Heart left ventricle (tissue), 16 donors: ENCODE data around the gene SIL1. TPM values are rescaled to one million over a fixed set of nuclear protein-coding genes. Genes with fewer than 3 reads are reported as not detected.
A peak's percentile ranks its signal among the peaks of the same experiment; 100 is the strongest.

Source experiments
- ATAC-seq, 4 donors: fragments of 200-7000 bp; cut with Tn5 transposase; one replicate each; pipeline ENCODE4 v1.9.1; 2020 to 2022; ENCODE audit warnings: moderate library complexity in 4 of 4, mild to moderate bottlenecking in 3 of 4, moderate number of reproducible peaks in 1 of 4
- DNase-seq, 5 donors: peaks; one replicate each; pipeline ENCODE4 v3.0.0-alpha.2; 2020
- H3K27ac ChIP-seq, 12 donors: fragments of 200-600 bp; sonication (generic) in 4 of 12; one replicate each; pipeline versions ENCODE4 v1.5.0 to v1.8.0; 2016 to 2022; ENCODE audit warnings: mild to moderate bottlenecking in 2 of 12
- H3K27me3 ChIP-seq, 9 donors: fragments of 200-600 bp; sonication (generic) in 2 of 9; one replicate each; pipeline versions ENCODE4 v1.5.1 to v1.8.0; 2016 to 2022; ENCODE audit warnings: mild to moderate bottlenecking in 3 of 9
- H3K36me3 ChIP-seq, 9 donors: fragments of 200-600 bp; sonication (generic) in 2 of 9; one replicate each; pipeline versions ENCODE4 v1.5.0 to v1.8.0; 2018 to 2022; ENCODE audit warnings: mild to moderate bottlenecking in 2 of 9
- H3K4me1 ChIP-seq, 12 donors: fragments of 200-600 bp; sonication (generic) in 4 of 12; one replicate each; pipeline versions ENCODE4 v1.5.0 to v1.8.0; 2016 to 2022; ENCODE audit warnings: mild to moderate bottlenecking in 3 of 12
- H3K4me3 ChIP-seq, 12 donors: fragments of 200-600 bp; sonication (generic) in 4 of 12; one replicate each; pipeline versions ENCODE4 v1.5.0 to v1.8.0; 2017 to 2022; ENCODE audit warnings: mild to moderate bottlenecking in 9 of 12, moderate library complexity in 4 of 12
- H3K9me3 ChIP-seq, 12 donors: fragments of 200-600 bp; sonication (generic) in 4 of 12; one replicate each; pipeline versions ENCODE4 v1.5.0 to v1.8.0; 2016 to 2022; ENCODE audit warnings: mild to moderate bottlenecking in 1 of 12
- CTCF ChIP-seq, 12 donors: fragments of 200-600 bp; sonication (generic) in 4 of 12; IDR thresholded peaks; one replicate each; pipeline versions ENCODE4 v1.5.0 to v1.8.0; 2018 to 2022; ENCODE audit warnings: antibody characterized with exemption in 12 of 12, mild to moderate bottlenecking in 5 of 12
- POLR2A ChIP-seq, 2 donors: fragments of 450-650 bp; IDR thresholded peaks; one replicate each; pipeline ENCODE4 v1.6.1; 2017; ENCODE audit warnings: antibody characterized with exemption in 2 of 2, mild to moderate bottlenecking in 2 of 2, moderate library complexity in 2 of 2
- WGBS, 4 donors: extraction: QIAGEN DNeasy Blood & Tissue Kit in 2 of 4; methylation state at CpG; one replicate each; pipeline versions ENCODE4 v1.1.5 to v1.1.7; 2013 to 2018; 5-methylcytosine and 5-hydroxymethylcytosine counted together
- intact Hi-C, 10 donors: fragments of 100-400 bp; cut with DNase I; formaldehyde crosslinking; loops; one replicate each; pipeline versions ENCODE4 v1.11.1 to v1.14.2; 2022
- polyA plus RNA-seq, 2 donors: library from polyadenylated mRNA; stranded (reverse); fragments of 200-250 nt; gene quantifications; one replicate each; pipeline ENCODE4 v1.2.3, GENCODE V29; 2013
- total RNA-seq, 9 donors: library from RNA; depleted of rRNA in 2 of 9; stranded (reverse); fragments of >200 nt in 2 of 9; fragmentation: NEBNext Ultra II Directional in 3 of 9; extraction: Animal tissue kit (Norgen Biotek cat#: 25700) in 3 of 9; gene quantifications; one replicate each; pipeline versions ENCODE4 v1.1.0 to v1.2.4, GENCODE V29; 2016 to 2023
- donor health status: ischemic (EF 13 %, LVEDD 7.1; RV severe dilation, severe dysfunction).
- donor health status: healthy with polysubstance abuse.
- donor health status: DM: no; HTN: yes; CAD: no.
- donor health status: DM: no; HTN: no; CAD: no.
- donor health status: ischemic (EF 25% LVEDD 6.9; RV normal size, moderate dysfunction).
- donor health status: ischemic (EF 25% LVEDD 5.7; RV mildly dilated, moderate dysfunction).
- donor health status: healthy.
- donor health status: DM: yes; HTN: yes; CAD: no.
- donor health status: ischemic (EF 35%, LVEDD 5.7; RV mildly dilated, moderate dysfunction).
- donor health status: nonischemic (EF 11% LVEDD 7.7; RV severe dilation, severe dysfunction).
- donor health status: DM: yes; HTN: yes; CAD: no.
- donor health status: PGD.
- donor health status: ischemic (EF 29% LVEDD 5.4; RV normal size, mild dysfunction).
- donor health status: nonischemic (EF 23%, LVEDD 6.1; RV moderate dilation, normal function).

Gene SIL1
- total and polyA plus RNA-seq, 11 donors, result 33.8 to 341 (median 40.2) TPM

- ATAC-seq, result peak in 3 of 4 donors; percentile 28 to 43 (median 30)
- intact Hi-C loops, result loop anchor here in 1 of 10 donors (10.0 kb wide), 1 partner anchor 480 kb away; no protein-coding TSS in a partner anchor
- Histone ChIP-seq H3K36me3 (peaks cover 0 to 43% (median 10%) of the 10 kb centered on the region in 9 donors), H3K27ac (peak overlapping the region in 10 of 12 donors; percentile 15 to 93 (median 70)), H3K9me3 (no peaks in the 10 kb centered on the region), H3K4me3 (no peak overlapping the region), H3K4me1 (peaks cover 0 to 47% (median 16%) of the 10 kb centered on the region in 12 donors), H3K27me3 (no peaks in the 10 kb centered on the region)
- TF ChIP-seq POLR2A (IDR thresholded peaks at IDR 0.05), result no peak
- TF ChIP-seq CTCF (IDR thresholded peaks at IDR 0.05), result no peak
- 58 to 71% (median 68%) methylated on average over 8 of the region's 8 CpGs for WGBS, 4 donors
- DNase-seq, result no peak
Observed at GRCh38 chr5:139124774-139125520, 73.2 kb downstream of the SIL1 start.

GRCh38 chr5:139121120-139121519, 77.0 kb downstream of the SIL1 start:
- DNase-seq (no peak), ATAC-seq (peak in 2 of 4 donors; percentile 25 to 29)
- WGBS, 4 donors, result 67 to 75% (median 72%) methylated on average over 5 of the region's 5 CpGs
- no peaks in the 10 kb centered on the region for H3K9me3 ChIP-seq
- H3K27ac ChIP-seq, result peak overlapping the region in 9 of 12 donors; percentile 0 to 76 (median 47)
- peaks cover 0 to 55% (median 19%) of the 10 kb centered on the region in 12 donors for H3K4me1 ChIP-seq
- H3K36me3 ChIP-seq, result peaks cover 0 to 77% (median 23%) of the 10 kb centered on the region in 9 donors
- no peak overlapping the region for H3K4me3 ChIP-seq
- intact Hi-C loops, result loop anchor here in 1 of 10 donors (10.0 kb wide), 1 partner anchor 476 kb away; no protein-coding TSS in a partner anchor
- H3K27me3 ChIP-seq, result no peaks in the 10 kb centered on the region
- no peak for TF ChIP-seq CTCF (IDR thresholded peaks at IDR 0.05)

- Histone ChIP-seq H3K27ac (peak overlapping the region in 9 of 12 donors; percentile 0 to 76 (median 47)), H3K36me3 (peaks cover 0 to 75% (median 23%) of the 10 kb centered on the region in 9 donors), H3K27me3 (no peaks in the 10 kb centered on the region), H3K4me1 (peaks cover 0 to 49% (median 19%) of the 10 kb centered on the region in 12 donors), H3K4me3 (no peak overlapping the region), H3K9me3 (no peaks in the 10 kb centered on the region)
- intact Hi-C loops, result loop anchor here in 1 of 10 donors (10.0 kb wide), 1 partner anchor 476 kb away; no protein-coding TSS in a partner anchor
- peak in 2 of 5 donors; percentile 49 to 57 for DNase-seq
- WGBS, 4 donors, result 42 to 75% (median 53%) methylated on average over 3 to 4 of the region's 4 CpGs
- TF ChIP-seq CTCF (IDR thresholded peaks at IDR 0.05), result no peak
- no peak for TF ChIP-seq POLR2A (IDR thresholded peaks at IDR 0.05)
- peak; percentile 69 to 88 (median 70) for ATAC-seq
Observed at GRCh38 chr5:139120521-139120920, 77.6 kb downstream of the SIL1 start.

- Histone ChIP-seq H3K27me3 (no peaks in the 10 kb centered on the region), H3K27ac (no peak overlapping the region), H3K36me3 (peaks cover 0 to 66% (median 23%) of the 10 kb centered on the region in 9 donors), H3K4me1 (peaks cover 0 to 44% (median 19%) of the 10 kb centered on the region in 12 donors), H3K9me3 (no peaks in the 10 kb centered on the region), H3K4me3 (no peak overlapping the region)
- ATAC-seq, result no peak
- intact Hi-C loops, result no loop called here
- DNase-seq, result no peak
- WGBS, 4 donors, result 93 to 98% (median 95%) methylated on average over 2 of the region's 2 CpGs
- TF ChIP-seq CTCF (IDR thresholded peaks at IDR 0.05) (no peak), POLR2A (IDR thresholded peaks at IDR 0.05) (no peak)
Observed at GRCh38 chr5:139118804-139119203, 79.4 kb downstream of the SIL1 start.
